ENCODE results near the gene MMAB. TPM values are rescaled to one million over a fixed set of nuclear protein-coding genes. Genes with fewer than 3 reads are reported as not detected.

MMAB gene
- total and polyA plus RNA-seq, 2 donors: 28.7 to 30.7 TPM

DNA sequence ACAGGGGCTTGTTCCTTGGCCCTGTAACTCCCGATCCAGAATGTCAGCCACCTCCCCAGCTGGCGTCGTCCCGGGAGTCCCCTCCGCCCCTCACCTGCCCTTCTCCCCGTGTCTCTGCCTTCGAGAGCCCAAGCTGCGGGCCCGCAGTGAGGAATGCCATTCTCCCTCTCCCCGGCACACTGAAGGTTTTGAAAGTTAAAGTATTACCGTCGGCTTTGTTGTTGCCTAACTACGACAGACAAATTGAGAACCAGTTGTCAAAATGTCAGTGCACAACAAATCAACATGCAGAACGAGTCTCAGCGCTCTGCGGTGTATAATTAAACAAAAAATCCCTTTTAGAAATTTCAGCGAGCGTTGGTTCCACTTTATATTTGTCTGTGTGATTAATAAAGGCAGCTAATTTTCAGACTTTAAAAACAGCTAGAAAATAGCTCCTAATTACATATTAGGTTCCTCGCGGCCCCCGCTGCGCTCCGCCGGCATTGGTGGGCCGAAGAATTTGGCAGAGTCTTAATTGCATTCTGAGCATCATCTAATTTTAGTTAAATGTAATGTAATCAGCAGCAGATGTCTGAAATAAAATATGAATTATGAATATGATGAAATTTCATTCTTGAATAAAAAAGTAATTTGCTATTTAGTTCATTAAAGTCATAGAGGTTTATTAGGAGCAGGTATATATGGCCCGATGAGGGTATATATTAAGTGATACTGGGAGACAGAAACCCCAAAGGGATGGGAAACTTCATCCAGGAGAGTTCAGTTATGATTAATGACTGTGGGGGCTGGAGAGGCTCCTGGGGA, 40.5 kb upstream of the MMAB start:
- Histone ChIP-seq H3K9me3 (ENCODE audit: control insufficient read depth in 2 of 2, insufficient read depth in 1 of 2, low read length in 1 of 2) (no peaks in the 10 kb centered on the region), H3K36me3 (ENCODE audit: control insufficient read depth in 2 of 2, insufficient read depth in 2 of 2, low read length in 1 of 2) (no peaks in the 10 kb centered on the region), H3K4me3 (ENCODE audit: low read length in 2 of 2) (no peak overlapping the region), H3K27ac (ENCODE audit: low read depth in 1 of 2, low read length in 1 of 2) (no peak overlapping the region), H3K4me1 (ENCODE audit: control insufficient read depth in 2 of 2, insufficient read depth in 2 of 2, low read length in 2 of 2) (no peaks in the 10 kb centered on the region), H3K27me3 (ENCODE audit: control insufficient read depth in 2 of 2, insufficient read depth in 1 of 2, low read length in 1 of 2) (peaks cover 0 to 56% of the 10 kb centered on the region in 2 donors)
- no peak for DNase-seq (ENCODE audit: low read depth in 6 of 9, low spot score in 9 of 9)
- WGBS: 67% methylated on average over 26 of the region's 26 CpGs

DNA sequence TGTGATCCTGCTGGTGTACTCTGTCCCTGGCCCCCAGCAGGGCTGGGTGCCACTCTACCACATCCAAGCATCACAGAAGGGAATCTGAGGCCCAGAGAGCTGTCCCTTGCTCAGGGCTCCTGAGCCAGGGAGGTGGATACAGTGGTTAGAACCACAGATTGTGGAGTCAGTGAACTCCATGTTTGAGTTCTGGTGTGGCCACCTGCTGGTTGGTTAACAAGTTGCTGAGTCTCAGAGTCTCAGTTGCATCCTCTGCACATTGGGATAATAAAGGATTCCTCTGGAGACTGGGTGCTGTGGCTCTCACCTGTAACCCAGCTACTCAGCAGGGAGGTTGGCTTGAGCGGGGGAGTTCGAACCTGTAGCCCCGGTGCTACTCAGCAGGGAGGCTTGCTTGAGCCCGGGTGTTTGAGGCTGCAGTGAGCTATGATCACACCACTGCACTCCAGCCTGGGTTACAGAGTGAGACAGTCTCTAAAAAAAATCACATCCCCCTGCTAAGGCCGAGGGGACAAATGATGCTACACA, 39.7 kb upstream of the MMAB start:
- Histone ChIP-seq H3K4me3 (ENCODE audit: low read length in 2 of 2) (no peak overlapping the region), H3K27ac (ENCODE audit: low read depth in 1 of 2, low read length in 1 of 2) (no peak overlapping the region), H3K9me3 (ENCODE audit: control insufficient read depth in 2 of 2, insufficient read depth in 1 of 2, low read length in 1 of 2) (no peaks in the 10 kb centered on the region), H3K36me3 (ENCODE audit: control insufficient read depth in 2 of 2, insufficient read depth in 2 of 2, low read length in 1 of 2) (no peaks in the 10 kb centered on the region), H3K4me1 (ENCODE audit: control insufficient read depth in 2 of 2, insufficient read depth in 2 of 2, low read length in 2 of 2) (no peaks in the 10 kb centered on the region), H3K27me3 (ENCODE audit: control insufficient read depth in 2 of 2, insufficient read depth in 1 of 2, low read length in 1 of 2) (peaks cover 0 to 61% of the 10 kb centered on the region in 2 donors)
- no peak for DNase-seq (ENCODE audit: low read depth in 6 of 9, low spot score in 9 of 9)
- 66% methylated on average over 5 of the region's 5 CpGs for WGBS

DNA sequence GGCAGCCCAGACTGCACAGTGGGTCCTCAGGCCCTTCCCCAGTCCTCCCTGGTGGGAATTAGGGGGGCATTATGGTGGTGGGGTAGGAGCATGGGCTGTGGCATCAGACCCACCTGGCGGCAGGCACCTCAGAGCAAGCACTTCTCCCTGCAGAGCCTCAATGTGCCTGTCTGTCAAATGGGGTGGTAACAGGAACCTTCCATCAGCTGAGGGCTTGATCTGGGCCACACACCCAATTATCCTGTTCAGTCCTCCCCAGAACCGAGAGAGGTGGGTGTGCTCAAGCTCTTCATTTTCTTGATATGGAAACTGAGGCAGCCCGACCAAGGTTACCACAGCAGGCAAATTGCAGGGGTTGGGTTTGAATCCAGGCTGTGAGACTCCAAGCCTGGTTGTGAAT, 38.7 kb upstream of the MMAB start:
- Histone ChIP-seq H3K36me3 (ENCODE audit: control insufficient read depth in 2 of 2, insufficient read depth in 2 of 2, low read length in 1 of 2) (no peaks in the 10 kb centered on the region), H3K27me3 (ENCODE audit: control insufficient read depth in 2 of 2, insufficient read depth in 1 of 2, low read length in 1 of 2) (peaks cover 0 to 64% of the 10 kb centered on the region in 2 donors), H3K27ac (ENCODE audit: low read depth in 1 of 2, low read length in 1 of 2) (no peak overlapping the region), H3K4me3 (ENCODE audit: low read length in 2 of 2) (no peak overlapping the region), H3K9me3 (ENCODE audit: control insufficient read depth in 2 of 2, insufficient read depth in 1 of 2, low read length in 1 of 2) (no peaks in the 10 kb centered on the region), H3K4me1 (ENCODE audit: control insufficient read depth in 2 of 2, insufficient read depth in 2 of 2, low read length in 2 of 2) (no peaks in the 10 kb centered on the region)
- no peak for DNase-seq (ENCODE audit: low read depth in 6 of 9, low spot score in 9 of 9)
- WGBS: 93% methylated on average over 3 of the region's 3 CpGs

DNA sequence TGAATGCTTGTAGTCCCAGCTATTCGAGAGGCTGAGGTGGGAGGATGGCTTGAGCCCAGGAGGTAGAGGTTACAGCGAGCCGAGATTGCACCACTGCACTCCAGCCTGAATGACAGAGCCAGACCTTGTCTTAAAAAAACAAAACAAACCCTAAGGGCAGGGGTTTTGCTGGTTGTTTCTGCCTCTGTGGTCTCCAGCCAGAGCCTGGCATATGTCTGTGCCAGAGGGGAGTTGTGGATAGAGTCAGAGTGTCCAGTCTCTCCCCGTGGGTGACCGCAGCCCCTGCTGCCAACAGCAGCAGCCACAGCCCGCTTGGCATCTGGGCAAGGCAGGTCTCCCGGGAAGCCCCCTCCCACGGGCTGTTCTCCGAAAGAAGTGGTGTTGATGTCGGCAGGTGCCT, 37.9 kb upstream of the MMAB start:
- Histone ChIP-seq H3K4me1 (ENCODE audit: control insufficient read depth in 2 of 2, insufficient read depth in 2 of 2, low read length in 2 of 2) (no peaks in the 10 kb centered on the region), H3K36me3 (ENCODE audit: control insufficient read depth in 2 of 2, insufficient read depth in 2 of 2, low read length in 1 of 2) (no peaks in the 10 kb centered on the region), H3K27me3 (ENCODE audit: control insufficient read depth in 2 of 2, insufficient read depth in 1 of 2, low read length in 1 of 2) (peaks cover 3 to 67% of the 10 kb centered on the region in 2 donors), H3K4me3 (ENCODE audit: low read length in 2 of 2) (no peak overlapping the region), H3K27ac (ENCODE audit: low read depth in 1 of 2, low read length in 1 of 2) (no peak overlapping the region), H3K9me3 (ENCODE audit: control insufficient read depth in 2 of 2, insufficient read depth in 1 of 2, low read length in 1 of 2) (no peaks in the 10 kb centered on the region)
- no peak for DNase-seq (ENCODE audit: low read depth in 6 of 9, low spot score in 9 of 9)
- 78% methylated on average over 10 of the region's 10 CpGs for whole genome bisulfite sequencing

DNA sequence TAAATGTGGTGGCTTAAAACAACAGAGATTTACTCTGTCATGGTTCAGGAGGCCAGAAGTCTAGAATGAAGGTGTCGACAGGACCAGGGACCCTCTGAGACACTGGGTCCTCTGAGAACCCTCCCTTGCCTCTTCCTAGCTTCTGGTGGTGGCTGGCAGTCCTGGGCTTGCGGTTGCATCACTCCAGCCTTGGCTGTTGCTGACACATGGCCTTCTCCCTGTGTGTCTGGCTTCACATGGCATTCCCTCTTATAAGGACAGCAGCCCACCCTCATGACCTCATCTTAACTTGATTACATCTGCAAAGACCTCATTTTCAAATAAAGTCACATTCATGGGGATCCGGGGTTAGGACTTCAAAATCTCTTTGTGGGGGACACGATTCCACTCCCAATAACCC, 37.2 kb upstream of the MMAB start:
- Histone ChIP-seq H3K4me3 (ENCODE audit: low read length in 2 of 2) (no peak overlapping the region), H3K9me3 (ENCODE audit: control insufficient read depth in 2 of 2, insufficient read depth in 1 of 2, low read length in 1 of 2) (no peaks in the 10 kb centered on the region), H3K27me3 (ENCODE audit: control insufficient read depth in 2 of 2, insufficient read depth in 1 of 2, low read length in 1 of 2) (peaks cover 3 to 67% of the 10 kb centered on the region in 2 donors), H3K27ac (ENCODE audit: low read depth in 1 of 2, low read length in 1 of 2) (no peak overlapping the region), H3K4me1 (ENCODE audit: control insufficient read depth in 2 of 2, insufficient read depth in 2 of 2, low read length in 2 of 2) (no peaks in the 10 kb centered on the region), H3K36me3 (ENCODE audit: control insufficient read depth in 2 of 2, insufficient read depth in 2 of 2, low read length in 1 of 2) (no peaks in the 10 kb centered on the region)
- no peak for DNase-seq (ENCODE audit: low read depth in 6 of 9, low spot score in 9 of 9)
- 93% methylated on average over 4 of the region's 4 CpGs for WGBS

DNA sequence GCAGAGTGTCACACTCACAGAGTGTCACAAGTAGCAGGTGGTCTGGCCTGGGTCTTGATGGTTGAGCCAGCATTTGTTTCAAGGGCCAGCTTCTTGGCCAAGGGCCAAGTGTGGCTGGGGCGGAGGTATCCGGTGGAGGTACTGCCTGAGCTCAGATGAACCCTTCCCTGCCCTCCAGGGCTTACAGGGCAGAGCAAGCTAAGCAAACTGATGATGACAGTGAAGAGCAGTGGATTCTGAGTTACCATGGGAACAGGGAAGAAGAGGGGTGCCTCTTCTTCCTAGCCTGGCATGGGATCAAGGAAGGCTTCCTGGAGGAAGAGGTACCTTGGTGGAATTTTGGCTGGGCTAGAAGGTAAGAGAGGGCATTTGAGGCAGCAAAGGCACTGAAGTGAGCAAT, 36.0 kb upstream of the MMAB start:
- Histone ChIP-seq H3K4me1 (ENCODE audit: control insufficient read depth in 2 of 2, insufficient read depth in 2 of 2, low read length in 2 of 2) (no peaks in the 10 kb centered on the region), H3K9me3 (ENCODE audit: control insufficient read depth in 2 of 2, insufficient read depth in 1 of 2, low read length in 1 of 2) (no peaks in the 10 kb centered on the region), H3K4me3 (ENCODE audit: low read length in 2 of 2) (no peak overlapping the region), H3K27ac (ENCODE audit: low read depth in 1 of 2, low read length in 1 of 2) (no peak overlapping the region), H3K27me3 (ENCODE audit: control insufficient read depth in 2 of 2, insufficient read depth in 1 of 2, low read length in 1 of 2) (peaks cover 3 to 72% of the 10 kb centered on the region in 2 donors), H3K36me3 (ENCODE audit: control insufficient read depth in 2 of 2, insufficient read depth in 2 of 2, low read length in 1 of 2) (no peaks in the 10 kb centered on the region)
- no peak for DNase-seq (ENCODE audit: low read depth in 6 of 9, low spot score in 9 of 9)
- WGBS: 88% methylated on average over 2 of the region's 2 CpGs

DNA sequence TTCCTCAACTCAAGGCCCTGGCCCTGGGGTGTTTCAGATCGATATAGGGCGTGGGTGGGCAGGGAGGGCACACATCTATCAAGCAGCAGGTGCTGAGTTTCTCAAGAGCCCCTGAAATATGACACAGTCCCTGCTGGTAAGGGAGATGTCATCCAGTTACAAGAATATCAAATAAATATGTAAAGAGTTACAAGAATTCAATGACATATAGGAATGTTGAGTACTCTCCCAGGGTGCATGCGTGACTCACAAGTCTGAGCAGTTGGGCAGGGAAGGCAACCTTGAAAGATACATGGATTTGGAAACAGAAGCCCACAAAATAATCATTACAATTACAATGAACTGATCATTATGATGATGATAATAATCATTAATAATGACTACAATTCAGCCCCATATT, 35.5 kb upstream of the MMAB start:
- peaks cover 3 to 74% of the 10 kb centered on the region in 2 donors for H3K27me3 ChIP-seq (ENCODE audit: control insufficient read depth in 2 of 2, insufficient read depth in 1 of 2, low read length in 1 of 2)
- 97% methylated on average over 3 of the region's 3 CpGs for WGBS
- no peaks in the 10 kb centered on the region for H3K4me1 ChIP-seq (ENCODE audit: control insufficient read depth in 2 of 2, insufficient read depth in 2 of 2, low read length in 2 of 2)
- H3K4me3 ChIP-seq (ENCODE audit: low read length in 2 of 2): no peak overlapping the region
- no peak for DNase-seq (ENCODE audit: low read depth in 6 of 9, low spot score in 9 of 9)
- H3K9me3 ChIP-seq (ENCODE audit: control insufficient read depth in 2 of 2, insufficient read depth in 1 of 2, low read length in 1 of 2): no peaks in the 10 kb centered on the region
- H3K36me3 ChIP-seq (ENCODE audit: control insufficient read depth in 2 of 2, insufficient read depth in 2 of 2, low read length in 1 of 2): no peaks in the 10 kb centered on the region
- no peak overlapping the region for H3K27ac ChIP-seq (ENCODE audit: low read depth in 1 of 2, low read length in 1 of 2)

DNA sequence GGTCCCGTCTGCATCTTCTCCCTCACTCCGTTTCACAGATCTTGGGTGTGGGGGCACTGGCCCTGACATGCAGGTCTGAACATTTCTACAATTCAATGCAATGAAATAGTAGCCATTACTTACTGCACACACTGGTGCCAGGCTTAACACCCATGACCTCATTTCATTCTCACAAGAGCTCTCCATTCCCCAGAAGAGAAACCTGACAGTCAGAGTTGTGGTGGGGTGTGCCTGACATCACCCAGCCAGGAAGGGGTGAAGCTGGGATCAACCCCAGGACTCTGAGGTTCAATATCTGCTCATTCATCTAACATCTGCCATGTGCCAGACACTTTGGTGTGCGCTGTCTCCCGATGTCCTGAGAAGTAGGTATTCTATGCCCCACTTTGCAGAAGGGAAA, 35.0 kb upstream of the MMAB start:
- H3K9me3 ChIP-seq (ENCODE audit: control insufficient read depth in 2 of 2, insufficient read depth in 1 of 2, low read length in 1 of 2): no peaks in the 10 kb centered on the region
- H3K4me3 ChIP-seq (ENCODE audit: low read length in 2 of 2): no peak overlapping the region
- no peak overlapping the region for H3K27ac ChIP-seq (ENCODE audit: low read depth in 1 of 2, low read length in 1 of 2)
- DNase-seq (ENCODE audit: low read depth in 6 of 9, low spot score in 9 of 9): no peak
- peaks cover 3 to 73% of the 10 kb centered on the region in 2 donors for H3K27me3 ChIP-seq (ENCODE audit: control insufficient read depth in 2 of 2, insufficient read depth in 1 of 2, low read length in 1 of 2)
- H3K36me3 ChIP-seq (ENCODE audit: control insufficient read depth in 2 of 2, insufficient read depth in 2 of 2, low read length in 1 of 2): no peaks in the 10 kb centered on the region
- H3K4me1 ChIP-seq (ENCODE audit: control insufficient read depth in 2 of 2, insufficient read depth in 2 of 2, low read length in 2 of 2): no peaks in the 10 kb centered on the region
- WGBS: 83% methylated on average over 4 of the region's 4 CpGs

DNA sequence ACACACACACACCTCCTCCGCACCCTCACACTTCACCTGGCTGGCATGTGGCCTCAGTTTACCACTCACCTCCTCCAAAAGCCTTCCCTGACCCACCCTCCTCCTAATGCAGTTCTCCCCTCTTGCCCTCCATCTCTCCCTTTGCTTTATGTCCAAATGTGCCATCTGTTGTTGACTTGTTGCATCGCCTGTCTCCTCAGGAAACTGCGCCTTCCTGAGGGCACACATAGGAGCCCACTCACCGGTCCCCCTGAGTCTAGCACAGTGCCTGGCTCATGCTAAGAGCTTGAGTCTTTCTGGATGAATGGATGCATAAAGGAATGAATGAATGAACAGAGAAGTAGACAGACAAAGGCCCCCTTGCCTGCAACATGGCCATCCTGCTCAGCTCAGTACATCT, 34.3 kb upstream of the MMAB start:
- Histone ChIP-seq H3K27ac (ENCODE audit: low read depth in 1 of 2, low read length in 1 of 2) (no peak overlapping the region), H3K4me3 (ENCODE audit: low read length in 2 of 2) (no peak overlapping the region), H3K27me3 (ENCODE audit: control insufficient read depth in 2 of 2, insufficient read depth in 1 of 2, low read length in 1 of 2) (peaks cover 3 to 68% of the 10 kb centered on the region in 2 donors), H3K9me3 (ENCODE audit: control insufficient read depth in 2 of 2, insufficient read depth in 1 of 2, low read length in 1 of 2) (no peaks in the 10 kb centered on the region), H3K36me3 (ENCODE audit: control insufficient read depth in 2 of 2, insufficient read depth in 2 of 2, low read length in 1 of 2) (no peaks in the 10 kb centered on the region), H3K4me1 (ENCODE audit: control insufficient read depth in 2 of 2, insufficient read depth in 2 of 2, low read length in 2 of 2) (no peaks in the 10 kb centered on the region)
- no peak for DNase-seq (ENCODE audit: low read depth in 6 of 9, low spot score in 9 of 9)
- WGBS: 88% methylated on average over 4 of the region's 4 CpGs

Measured in thymus (tissue), 11 donors.